ENCODE results near the gene GSTM5.

GRCh38 chr1:109712321-109712864 lies 342 bp downstream of the GSTM5 start:
- TF ChIP-seq MYC (IDR thresholded peaks at IDR 0.05; ENCODE audit: low read depth, low read length) (no peak), POLR2AphosphoS5 (IDR thresholded peaks at IDR 0.05; ENCODE audit: insufficient read depth, low read depth, low read length) (no peak), JUN (IDR thresholded peaks at IDR 0.05; ENCODE audit: borderline replicate concordance, insufficient read depth, insufficient read length, low read depth) (no peak), EZH2 (IDR thresholded peaks at IDR 0.05; ENCODE audit: borderline replicate concordance, low read depth, low read length, severe bottlenecking) (no peak), MAX (IDR thresholded peaks at IDR 0.05; ENCODE audit: insufficient read depth, insufficient read length) (no peak), POLR2A (IDR thresholded peaks at IDR 0.05; ENCODE audit: low read depth, low read length) (no peak), GATA2 (IDR thresholded peaks at IDR 0.05; ENCODE audit: insufficient read depth, insufficient read length, low read depth, low read length) (no peak), FOS (IDR thresholded peaks at IDR 0.05; ENCODE audit: borderline replicate concordance, insufficient read depth, low read length) (no peak)
- TF ChIP-seq, protein P1, sequence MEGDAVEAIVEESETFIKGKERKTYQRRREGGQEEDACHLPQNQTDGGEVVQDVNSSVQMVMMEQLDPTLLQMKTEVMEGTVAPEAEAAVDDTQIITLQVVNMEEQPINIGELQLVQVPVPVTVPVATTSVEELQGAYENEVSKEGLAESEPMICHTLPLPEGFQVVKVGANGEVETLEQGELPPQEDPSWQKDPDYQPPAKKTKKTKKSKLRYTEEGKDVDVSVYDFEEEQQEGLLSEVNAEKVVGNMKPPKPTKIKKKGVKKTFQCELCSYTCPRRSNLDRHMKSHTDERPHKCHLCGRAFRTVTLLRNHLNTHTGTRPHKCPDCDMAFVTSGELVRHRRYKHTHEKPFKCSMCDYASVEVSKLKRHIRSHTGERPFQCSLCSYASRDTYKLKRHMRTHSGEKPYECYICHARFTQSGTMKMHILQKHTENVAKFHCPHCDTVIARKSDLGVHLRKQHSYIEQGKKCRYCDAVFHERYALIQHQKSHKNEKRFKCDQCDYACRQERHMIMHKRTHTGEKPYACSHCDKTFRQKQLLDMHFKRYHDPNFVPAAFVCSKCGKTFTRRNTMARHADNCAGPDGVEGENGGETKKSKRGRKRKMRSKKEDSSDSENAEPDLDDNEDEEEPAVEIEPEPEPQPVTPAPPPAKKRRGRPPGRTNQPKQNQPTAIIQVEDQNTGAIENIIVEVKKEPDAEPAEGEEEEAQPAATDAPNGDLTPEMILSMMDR (IDR thresholded peaks at IDR 0.05; ENCODE audit: extremely low read depth in 1 of 2, insufficient read depth in 1 of 2, low read depth in 1 of 2, low read length in 2 of 2), result no peak
